GM18511 (cell line): ENCODE measurements around the gene ERC2.
A peak's percentile ranks its signal among the peaks of the same experiment; 100 is the strongest.

Source experiments
- ATAC-seq: cut with Tn5 transposase; IDR thresholded peaks from one replicate; pipeline ENCODE4 v1.9.1; 2021; ENCODE audit warnings: mild to moderate bottlenecking, moderate library complexity; ENCODE audit not compliant: unreplicated experiment

The ERC2 gene

GRCh38 chr3:55725681-55726500 lies 742.4 kb downstream of the ERC2 start:
- no peak for ATAC-seq

- peak; percentile 65 for ATAC-seq
Measured at GRCh38 chr3:55724821-55725220, 743.4 kb downstream of the ERC2 start.

- ATAC-seq, result no peak
Measured at GRCh38 chr3:55724407-55724784, 743.9 kb downstream of the ERC2 start.

GRCh38 chr3:55723653-55724406 lies 744.4 kb downstream of the ERC2 start:
- ATAC-seq, result no peak

GRCh38 chr3:55721716-55722484 lies 746.4 kb downstream of the ERC2 start:
- no peak for ATAC-seq

- ATAC-seq, result no peak
Measured at GRCh38 chr3:55720614-55721013, 747.7 kb downstream of the ERC2 start.

GRCh38 chr3:55719508-55719907 lies 748.8 kb downstream of the ERC2 start:
- no peak for ATAC-seq

- no peak for ATAC-seq
Measured at GRCh38 chr3:55719006-55719405, 749.3 kb downstream of the ERC2 start.

GRCh38 chr3:55718521-55718921 lies 749.7 kb downstream of the ERC2 start:
- ATAC-seq, result no peak

- ATAC-seq, result no peak
Measured at GRCh38 chr3:55718074-55718473, 750.2 kb downstream of the ERC2 start.

- no peak for ATAC-seq
Measured at GRCh38 chr3:55717481-55717880, 750.8 kb downstream of the ERC2 start.

- ATAC-seq, result peak; percentile 55
Measured at GRCh38 chr3:55716611-55717225, 751.5 kb downstream of the ERC2 start.

- ATAC-seq, result no peak
Measured at GRCh38 chr3:55716044-55716443, 752.2 kb downstream of the ERC2 start.

GRCh38 chr3:55714057-55714456 lies 754.2 kb downstream of the ERC2 start:
- no peak for ATAC-seq

- no peak for ATAC-seq
Measured at GRCh38 chr3:55711646-55712045, 756.6 kb downstream of the ERC2 start.

- ATAC-seq, result no peak
Measured at GRCh38 chr3:55709411-55710012, 758.8 kb downstream of the ERC2 start.

GRCh38 chr3:55708921-55709320 lies 759.3 kb downstream of the ERC2 start:
- ATAC-seq, result no peak

- ATAC-seq, result no peak
Measured at GRCh38 chr3:55708242-55708641, 760.0 kb downstream of the ERC2 start.

GRCh38 chr3:55704521-55704920 lies 763.7 kb downstream of the ERC2 start:
- ATAC-seq, result no peak

- no peak for ATAC-seq
Measured at GRCh38 chr3:55702822-55703221, 765.4 kb downstream of the ERC2 start.

GRCh38 chr3:55701997-55702396 lies 766.3 kb downstream of the ERC2 start:
- ATAC-seq, result no peak
